ENCODE data around the gene ABHD12B. TPM values are rescaled to one million over a fixed set of nuclear protein-coding genes. Genes with fewer than 3 reads are reported as not detected.

The ABHD12B gene, protein sequence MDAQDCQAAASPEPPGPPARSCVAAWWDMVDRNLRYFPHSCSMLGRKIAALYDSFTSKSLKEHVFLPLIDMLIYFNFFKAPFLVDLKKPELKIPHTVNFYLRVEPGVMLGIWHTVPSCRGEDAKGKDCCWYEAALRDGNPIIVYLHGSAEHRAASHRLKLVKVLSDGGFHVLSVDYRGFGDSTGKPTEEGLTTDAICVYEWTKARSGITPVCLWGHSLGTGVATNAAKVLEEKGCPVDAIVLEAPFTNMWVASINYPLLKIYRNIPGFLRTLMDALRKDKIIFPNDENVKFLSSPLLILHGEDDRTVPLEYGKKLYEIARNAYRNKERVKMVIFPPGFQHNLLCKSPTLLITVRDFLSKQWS
- not detected in 2 replicates for total RNA-seq (2014; rRNA removed; shearing (Covaris generic))
- not detected in 2 replicates for polyA plus RNA-seq (2014; cell fraction: nucleus; rRNA removed)

DNA sequence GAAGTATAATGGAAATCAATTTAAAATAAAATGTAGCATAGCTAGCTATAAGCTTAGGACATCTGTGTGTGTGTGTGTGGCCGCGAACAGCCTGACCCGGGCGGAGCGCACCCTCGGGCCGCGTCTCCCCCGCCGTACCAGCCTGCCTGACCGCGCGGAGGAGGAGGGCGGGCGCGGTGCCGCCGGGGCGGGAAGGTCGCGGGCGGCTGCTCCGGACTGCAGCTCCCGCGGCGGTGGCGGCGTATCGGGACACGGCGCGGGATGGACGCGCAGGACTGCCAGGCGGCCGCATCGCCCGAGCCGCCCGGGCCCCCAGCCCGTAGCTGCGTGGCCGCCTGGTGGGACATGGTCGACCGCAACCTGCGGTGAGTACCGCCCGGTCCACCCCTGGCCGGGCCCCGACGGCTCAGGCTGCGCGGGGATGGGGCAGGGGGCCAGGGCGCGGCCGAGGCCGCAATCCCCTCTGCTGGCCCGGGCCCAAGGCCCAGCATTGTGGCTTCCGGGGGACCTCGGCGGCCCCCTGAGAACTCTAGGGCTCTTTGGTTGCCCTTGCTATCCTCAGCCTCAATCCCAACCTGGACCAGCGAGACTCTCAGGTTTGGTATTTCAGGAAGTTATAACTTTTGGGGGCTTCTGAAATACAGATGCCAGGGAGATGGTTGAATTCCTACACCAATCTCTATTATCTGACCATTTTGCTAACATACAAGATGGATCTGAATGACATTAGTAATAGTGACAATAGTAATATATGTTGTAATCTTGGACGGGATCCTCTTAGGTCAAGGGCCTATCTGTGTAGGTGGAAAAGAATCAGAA, at the start of gene ABHD12B:
TSS of gene ABHD12B (plus strand) at position 140 of the 819 bp plus-strand sequence. CDS start at position 262, 122 bp downstream.
- DNase-seq (ENCODE audit: extremely low read depth, low read depth), result no peak

GRCh38 chr14:50822501-50823042, 49.3 kb upstream of the ABHD12B start:
- no peak for DNase-seq (ENCODE audit: extremely low read depth, low read depth)

DNA sequence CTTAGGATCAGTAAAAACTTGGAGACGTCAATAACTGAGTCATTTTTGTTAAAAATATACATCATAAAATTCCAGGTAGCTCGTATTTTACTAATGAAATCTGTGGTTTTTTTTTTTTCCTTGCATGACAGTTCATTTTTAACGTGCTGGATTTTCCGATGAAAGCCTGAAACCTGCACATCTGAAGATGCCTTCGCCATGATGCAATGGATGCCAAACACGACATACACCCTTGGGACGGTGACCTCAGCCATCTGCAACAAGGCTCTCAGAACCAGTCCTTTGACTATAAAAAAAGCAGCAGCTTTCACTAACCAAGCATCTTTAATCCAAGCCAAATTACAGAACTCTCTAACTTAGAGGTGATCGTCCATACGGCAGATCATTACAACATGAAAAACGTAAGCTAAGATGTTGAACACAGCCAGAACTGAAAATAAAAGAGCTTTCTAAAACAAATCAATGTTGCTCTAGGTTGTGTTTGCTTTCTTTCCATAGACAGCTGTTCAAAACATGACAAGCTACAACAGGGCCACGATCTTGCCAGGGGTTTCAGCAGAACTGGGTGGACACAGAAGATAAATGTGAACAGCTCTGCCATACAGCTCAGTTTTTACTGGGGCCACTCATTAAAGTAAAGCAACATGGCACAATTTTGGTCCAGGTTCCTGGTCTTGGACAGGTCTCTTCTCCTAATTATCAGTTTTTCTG, 48.6 kb upstream of the ABHD12B start:
- no peak for DNase-seq (ENCODE audit: extremely low read depth, low read depth)

GRCh38 chr14:50823762-50824636, 47.9 kb upstream of the ABHD12B start:
- no peak for DNase-seq (ENCODE audit: extremely low read depth, low read depth)

GRCh38 chr14:50825307-50825706, 46.5 kb upstream of the ABHD12B start:
- DNase-seq (ENCODE audit: extremely low read depth, low read depth), result no peak

- DNase-seq (ENCODE audit: extremely low read depth, low read depth), result no peak
Observed at GRCh38 chr14:50826681-50827080, 45.2 kb upstream of the ABHD12B start.

GRCh38 chr14:50828721-50829488, 42.9 kb upstream of the ABHD12B start:
- DNase-seq (ENCODE audit: extremely low read depth, low read depth), result no peak

GRCh38 chr14:50829489-50830043, 42.3 kb upstream of the ABHD12B start:
- no peak for DNase-seq (ENCODE audit: extremely low read depth, low read depth)

DNA sequence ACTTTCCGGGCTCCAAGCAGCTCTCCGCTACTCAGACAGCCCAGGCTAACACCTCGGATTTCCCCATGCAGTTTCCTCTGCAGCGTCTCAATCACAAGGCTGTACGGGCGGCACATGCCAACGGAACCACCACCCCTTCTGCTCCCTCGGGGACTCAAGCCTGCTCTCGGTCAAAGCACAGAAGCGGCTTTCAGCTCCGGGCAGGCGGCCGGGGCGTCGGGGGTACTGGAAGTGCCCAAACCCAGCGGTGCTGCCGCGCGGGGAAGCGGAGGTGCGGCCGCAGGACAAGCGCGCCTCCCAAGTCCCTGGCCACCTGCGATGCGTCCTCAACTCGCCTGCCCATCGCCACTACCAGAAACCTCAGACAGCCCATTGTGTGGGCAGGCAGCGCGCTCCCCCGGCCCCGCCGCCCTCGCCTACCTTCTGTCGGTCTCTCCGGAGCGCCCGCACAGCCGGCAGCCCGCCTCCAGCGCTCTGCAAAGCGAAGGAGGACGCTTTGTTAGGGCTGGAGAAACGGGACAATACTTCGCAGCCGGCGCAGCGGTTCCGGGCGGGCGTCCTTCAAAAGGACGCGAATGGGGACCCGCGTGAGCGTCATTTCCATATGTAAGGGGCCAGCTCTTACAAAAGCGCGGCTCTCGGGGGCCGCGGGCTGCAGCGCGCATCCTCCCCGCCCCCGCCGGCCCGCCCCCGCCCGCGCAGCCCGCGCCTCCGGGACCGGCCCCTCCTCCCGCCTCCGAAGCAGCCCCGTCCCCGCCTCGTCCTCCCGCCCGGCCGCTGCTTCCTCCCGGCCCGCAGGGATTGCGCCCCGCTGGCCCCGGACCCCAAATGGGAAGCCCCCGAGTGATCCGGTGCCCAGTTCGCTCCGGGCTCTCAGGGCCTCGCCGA, 41.6 kb upstream of the ABHD12B start:
- DNase-seq (ENCODE audit: extremely low read depth, low read depth), result no peak

DNA sequence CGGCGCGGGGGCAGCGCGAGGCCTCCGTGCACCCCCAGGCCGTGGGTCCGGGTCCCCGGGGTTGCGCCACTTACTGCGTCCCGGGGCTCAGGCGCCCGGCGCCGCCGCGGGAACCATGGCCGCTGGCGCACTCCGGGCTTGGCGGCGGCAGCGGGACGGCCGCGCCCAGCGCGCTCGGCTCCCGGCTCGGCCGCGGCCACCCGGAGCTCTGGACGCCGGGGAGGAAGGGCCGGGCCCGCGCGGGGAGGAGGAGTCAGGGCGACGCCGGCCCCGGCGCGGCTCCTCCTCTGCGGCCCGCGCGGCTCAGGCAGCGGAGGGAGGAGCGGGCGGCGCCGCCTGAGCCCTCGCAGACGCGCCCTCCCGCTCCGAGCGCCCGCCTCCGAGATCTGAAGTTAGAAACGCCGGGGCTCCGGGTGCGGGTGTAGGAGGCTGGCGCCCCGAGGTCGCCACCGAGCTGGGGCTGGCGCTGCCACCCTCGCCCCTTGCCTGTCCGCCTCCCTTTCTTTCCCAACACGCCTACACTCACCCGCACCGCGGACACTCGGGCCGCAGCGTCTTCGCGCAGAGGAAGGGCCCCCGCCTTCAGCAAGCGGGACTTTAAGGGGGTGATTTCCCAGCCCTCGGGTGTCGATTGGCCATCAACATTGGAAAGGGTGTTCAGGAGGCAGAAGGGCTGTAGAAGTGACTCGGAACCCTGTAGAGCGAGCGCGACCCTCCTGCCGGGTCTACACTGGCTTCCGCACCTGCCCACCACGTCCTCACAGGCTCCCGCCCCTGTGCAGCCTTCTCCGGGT, 40.7 kb upstream of the ABHD12B start, which contains the start of gene NIN:
TSS of gene NIN (minus strand) at position 231 of the 794 bp plus-strand sequence. CDS start 9,106 bp downstream, outside the sequence.
- peak; percentile 76 for DNase-seq (ENCODE audit: extremely low read depth, low read depth)

DNA sequence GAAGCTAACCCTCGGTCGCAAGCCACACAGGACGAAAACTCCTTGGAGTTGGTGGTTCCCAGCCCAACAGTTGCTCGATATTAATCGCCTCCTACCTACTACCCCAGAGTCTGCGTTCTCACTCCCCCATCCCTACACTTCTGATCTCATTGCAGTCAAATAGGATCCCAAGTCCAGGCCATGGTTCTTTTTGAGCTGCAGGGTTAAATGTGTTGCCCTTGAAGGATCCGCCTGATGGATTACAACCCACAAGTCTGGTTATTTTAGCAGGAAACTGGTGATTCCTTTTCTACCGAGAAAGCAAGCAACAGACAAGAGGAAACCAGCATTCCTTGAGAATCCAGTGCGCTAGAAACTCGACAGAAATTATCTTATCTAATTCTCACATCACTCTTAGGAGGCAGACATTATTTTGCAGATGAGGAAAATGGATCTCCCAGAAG, 40.1 kb upstream of the ABHD12B start:
- DNase-seq (ENCODE audit: extremely low read depth, low read depth), result no peak

DNA sequence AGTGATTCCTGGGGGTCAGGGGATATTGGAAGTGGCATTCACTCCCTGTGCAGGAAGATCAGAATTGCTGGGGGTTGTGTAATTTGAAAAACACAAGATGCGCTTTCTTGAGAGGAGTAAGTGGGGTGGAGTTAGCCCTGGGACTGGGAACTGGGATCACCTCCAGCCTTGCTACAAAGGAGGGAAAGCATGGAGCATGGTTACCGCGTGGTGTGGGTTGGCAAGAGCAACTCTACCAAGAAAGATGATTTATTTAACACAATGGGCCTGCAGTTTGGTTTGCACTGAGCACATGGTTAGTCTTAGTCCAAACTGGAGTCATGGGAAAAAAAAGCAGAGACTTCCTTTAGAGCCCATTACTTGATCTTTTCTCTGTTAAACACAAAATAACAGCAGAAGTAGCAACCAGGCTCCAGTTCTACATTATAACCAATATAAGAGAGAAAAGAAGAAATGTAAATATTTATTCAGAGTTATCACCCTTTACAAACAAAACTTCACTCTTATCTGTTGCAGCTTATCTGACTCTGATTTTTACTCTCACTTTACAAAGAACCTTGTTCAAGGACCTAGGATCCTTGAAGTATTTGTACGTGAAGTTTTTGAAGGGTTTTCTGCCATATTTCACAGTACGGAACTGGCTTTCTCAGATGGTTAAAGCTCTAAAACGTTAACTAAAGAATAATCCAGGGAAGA, 38.8 kb upstream of the ABHD12B start:
- DNase-seq (ENCODE audit: extremely low read depth, low read depth), result no peak

DNA sequence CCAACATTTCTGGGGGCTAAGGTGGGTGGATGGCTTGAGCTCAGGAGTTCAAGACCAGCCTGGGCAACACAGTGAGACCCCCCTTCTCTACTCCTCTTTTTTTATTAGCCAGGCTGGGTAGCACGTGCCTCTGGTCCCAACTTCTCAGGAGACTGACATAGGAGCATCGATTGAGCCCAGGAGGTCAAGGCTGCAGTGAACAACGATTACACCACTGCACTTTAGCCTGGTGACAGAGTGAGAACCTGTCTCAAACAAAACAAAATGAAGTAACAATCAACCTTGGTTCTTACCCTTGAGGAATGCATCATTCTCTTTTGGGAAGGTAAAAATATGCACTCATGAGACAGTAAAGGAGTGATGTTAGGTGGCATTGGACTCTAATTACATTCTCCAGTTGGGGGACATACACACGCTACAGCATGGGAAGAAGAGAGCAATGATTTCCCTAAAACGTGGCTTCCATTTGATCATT, 37.0 kb upstream of the ABHD12B start:
- DNase-seq (ENCODE audit: extremely low read depth, low read depth), result no peak

- DNase-seq (ENCODE audit: extremely low read depth, low read depth), result no peak
Observed at GRCh38 chr14:50835280-50835679, 36.6 kb upstream of the ABHD12B start.

- DNase-seq (ENCODE audit: extremely low read depth, low read depth), result no peak
Observed at GRCh38 chr14:50836515-50836914, 35.3 kb upstream of the ABHD12B start.

DNA sequence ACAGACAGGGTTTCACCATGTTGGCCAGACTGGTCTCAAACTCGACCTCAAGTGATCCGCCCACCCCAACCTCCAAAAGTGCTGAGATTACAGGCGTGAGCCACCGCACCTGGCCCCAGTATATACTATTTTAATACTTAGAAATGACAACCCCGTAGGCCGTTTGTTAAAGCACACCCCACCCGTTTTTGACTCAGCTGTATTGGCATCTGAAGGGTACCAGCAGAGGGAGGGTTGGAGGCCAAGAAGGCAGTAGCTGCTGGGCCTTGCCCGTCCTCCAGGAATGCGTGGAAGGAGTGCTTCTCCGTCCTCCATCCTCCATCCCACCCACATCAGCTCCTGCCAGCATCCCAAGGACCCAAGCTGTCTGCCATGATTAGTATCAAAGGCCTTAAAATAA, 34.6 kb upstream of the ABHD12B start:
- no peak for DNase-seq (ENCODE audit: extremely low read depth, low read depth)
